Stimulated activated naive CD4-positive, alpha-beta T cell treated with Interleukin-2 at 50 U/mL for 16 hours (primary cell): ENCODE results near the gene IGSF9B.

ENCODE experiments used
- DNase-seq: peaks from one replicate; lab custom pipeline; 2025; lab: John Stamatoyannopoulos, UW

Gene IGSF9B

GRCh38 chr11:133983660-133984316, 27.0 kb upstream of the IGSF9B start:
- no peak for DNase-seq

- DNase-seq, result no peak
Measured at GRCh38 chr11:133982876-133983275, 26.1 kb upstream of the IGSF9B start.

GRCh38 chr11:133982151-133982550, 25.4 kb upstream of the IGSF9B start:
- DNase-seq, result no peak

GRCh38 chr11:133981156-133981555, 24.4 kb upstream of the IGSF9B start:
- DNase-seq, result no peak

GRCh38 chr11:133980665-133981064, 23.9 kb upstream of the IGSF9B start:
- no peak for DNase-seq

- no peak for DNase-seq
Measured at GRCh38 chr11:133978794-133979193, 22.0 kb upstream of the IGSF9B start.

- DNase-seq, result no peak
Measured at GRCh38 chr11:133977067-133977677, 20.4 kb upstream of the IGSF9B start.

GRCh38 chr11:133975488-133975849, 18.7 kb upstream of the IGSF9B start:
- no peak for DNase-seq

GRCh38 chr11:133974836-133975487, 18.2 kb upstream of the IGSF9B start:
- DNase-seq, result no peak

- no peak for DNase-seq
Measured at GRCh38 chr11:133971881-133972280, 15.1 kb upstream of the IGSF9B start.

- DNase-seq, result no peak
Measured at GRCh38 chr11:133969112-133969511, 12.3 kb upstream of the IGSF9B start.

- no peak for DNase-seq
Measured at GRCh38 chr11:133968300-133968699, 11.5 kb upstream of the IGSF9B start.

GRCh38 chr11:133967599-133968238, 11.0 kb upstream of the IGSF9B start:
- no peak for DNase-seq

- peak; percentile 55 for DNase-seq
Measured at GRCh38 chr11:133966921-133967598, 10.3 kb upstream of the IGSF9B start.

- no peak for DNase-seq
Measured at GRCh38 chr11:133966172-133966651, 9.4 kb upstream of the IGSF9B start.

GRCh38 chr11:133965031-133965601, 8.3 kb upstream of the IGSF9B start:
- DNase-seq, result no peak

GRCh38 chr11:133964356-133964755, 7.6 kb upstream of the IGSF9B start:
- DNase-seq, result no peak

GRCh38 chr11:133961890-133962289, 5.1 kb upstream of the IGSF9B start:
- DNase-seq, result no peak

GRCh38 chr11:133957900-133958299, 1.1 kb upstream of the IGSF9B start:
- DNase-seq, result no peak

- DNase-seq, result no peak
Measured at GRCh38 chr11:133955945-133956421, 785 bp downstream of the IGSF9B start.

- peak; percentile 25 for DNase-seq
Measured at GRCh38 chr11:133955081-133955891, 1.5 kb downstream of the IGSF9B start.
